ENCODE data around the gene EXOC3.

The EXOC3 gene

GRCh38 chr5:427415-428087 is 15.4 kb upstream of the EXOC3 start:
- DNase-seq, result no peak

GRCh38 chr5:428219-428618 is 14.8 kb upstream of the EXOC3 start:
- no peak for DNase-seq

GRCh38 chr5:428754-429452 is 14.1 kb upstream of the EXOC3 start:
- no peak for DNase-seq

- DNase-seq, result no peak
Measured at GRCh38 chr5:429453-430188, 13.4 kb upstream of the EXOC3 start.

- DNase-seq, result no peak
Measured at GRCh38 chr5:430214-430925, 12.6 kb upstream of the EXOC3 start.

DNA sequence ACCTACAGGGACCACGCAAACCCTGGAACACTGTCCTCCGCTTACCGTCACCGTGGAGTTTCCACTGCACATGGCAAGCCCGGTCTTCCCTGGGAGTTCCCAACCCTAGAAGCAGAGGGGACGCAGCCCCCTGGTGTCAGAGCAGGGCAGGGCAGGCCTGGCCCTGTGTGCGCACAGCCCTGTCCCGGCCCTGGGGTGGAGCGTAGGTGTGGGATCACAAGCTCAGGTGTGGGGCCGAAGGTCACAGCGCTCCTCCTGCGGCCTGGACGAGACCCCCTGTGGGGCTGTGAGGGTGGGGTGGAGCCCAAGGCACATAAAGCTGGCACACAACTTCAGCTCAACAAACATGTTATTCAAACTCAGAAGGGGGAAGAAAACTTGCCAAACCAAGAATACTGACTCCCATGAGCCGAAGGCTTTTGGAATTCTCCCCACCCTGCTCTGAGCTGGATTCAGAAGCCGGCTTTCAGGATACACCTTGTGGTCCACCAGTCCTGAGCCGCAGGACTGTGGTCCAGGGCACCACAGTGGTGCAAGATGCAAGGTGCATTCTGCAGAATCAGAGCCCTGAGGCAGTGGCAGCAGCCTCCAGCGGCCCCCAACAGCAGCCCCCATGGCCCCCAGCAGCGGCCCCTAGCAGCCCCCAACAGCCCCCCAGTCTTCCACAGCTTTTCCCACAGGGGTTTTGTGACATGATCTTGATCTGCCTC is 11.8 kb upstream of the EXOC3 start:
- no peak for DNase-seq

GRCh38 chr5:431711-432050 is 11.3 kb upstream of the EXOC3 start:
- no peak for DNase-seq

GRCh38 chr5:432201-432927 is 10.6 kb upstream of the EXOC3 start:
- DNase-seq, result no peak

DNA sequence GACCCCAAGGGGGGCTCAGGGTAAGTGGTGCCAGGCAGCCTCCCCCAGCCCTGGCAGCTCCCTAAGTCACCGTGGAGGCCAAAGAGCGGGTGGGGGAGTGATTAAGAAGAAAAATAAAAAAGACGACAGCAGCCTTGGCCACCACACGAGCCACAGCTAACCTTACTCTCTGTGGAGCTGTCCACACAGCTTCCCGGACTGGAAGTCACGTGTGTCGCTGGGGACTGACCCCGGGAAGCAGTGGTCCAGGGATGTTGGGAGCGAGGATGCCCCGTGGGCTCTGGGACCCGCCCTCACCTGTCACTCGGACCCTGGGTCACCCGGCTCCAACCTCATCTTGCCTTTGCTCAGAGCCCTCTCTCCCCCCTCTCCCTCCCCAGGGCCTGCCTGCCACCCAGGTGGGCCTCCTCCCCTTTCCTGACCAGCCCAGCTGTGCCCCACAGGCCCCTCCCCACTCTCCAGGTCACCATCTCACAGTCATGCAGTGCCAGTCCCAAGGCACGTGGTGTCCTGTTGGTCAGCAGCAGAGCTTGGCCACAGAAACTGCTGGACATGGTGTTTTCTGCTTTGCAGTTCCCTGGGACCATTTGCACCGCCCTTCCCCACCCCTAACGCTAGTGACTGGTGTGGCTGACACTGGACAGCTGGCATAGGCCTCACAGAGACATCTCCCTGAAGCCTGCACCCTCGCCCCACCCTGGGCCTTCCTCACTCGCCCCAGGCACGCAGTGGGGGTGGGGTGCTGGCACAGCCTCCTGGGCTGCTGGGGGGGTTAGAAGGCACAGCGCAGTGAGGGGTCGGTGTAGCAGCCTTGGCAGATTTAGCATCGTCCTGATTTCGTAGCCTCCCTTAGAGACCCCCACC is 9.8 kb upstream of the EXOC3 start:
- DNase-seq, result no peak

GRCh38 chr5:433836-434235 is 9.1 kb upstream of the EXOC3 start:
- no peak for DNase-seq

DNA sequence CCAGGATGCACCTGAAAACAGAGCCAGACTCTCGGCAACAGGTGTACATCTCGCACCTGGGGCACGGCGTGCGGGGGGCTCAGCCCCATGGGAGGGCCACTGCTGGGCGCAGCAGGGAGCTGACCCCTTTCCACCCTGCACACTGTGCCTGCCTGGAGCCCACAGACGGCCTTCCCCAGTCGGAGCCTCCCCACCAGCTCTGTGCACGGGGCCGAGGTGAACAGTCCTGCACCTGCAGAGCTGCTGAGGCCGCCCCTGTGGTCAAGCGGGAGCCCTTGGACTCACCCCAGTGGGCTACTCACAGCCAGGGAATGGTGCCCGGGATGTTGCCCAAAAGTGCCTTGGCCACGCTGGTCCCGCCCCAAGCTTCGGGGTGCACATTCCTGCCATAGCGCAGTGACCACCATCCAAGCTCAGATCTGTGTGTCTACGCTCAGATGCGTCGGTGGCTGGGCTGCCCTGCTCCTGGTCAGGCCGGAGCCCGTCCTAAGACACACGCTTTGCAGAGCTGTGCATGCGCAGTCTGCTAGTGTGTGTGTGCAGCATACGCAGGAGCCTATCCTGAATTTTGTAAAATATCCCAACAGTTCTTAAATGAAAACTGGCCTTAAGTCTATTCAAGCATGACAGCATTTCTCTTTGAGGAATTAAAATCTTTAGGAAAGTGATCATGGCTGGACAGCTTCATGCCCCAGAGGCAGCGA is 8.4 kb upstream of the EXOC3 start:
- no peak for DNase-seq

DNA sequence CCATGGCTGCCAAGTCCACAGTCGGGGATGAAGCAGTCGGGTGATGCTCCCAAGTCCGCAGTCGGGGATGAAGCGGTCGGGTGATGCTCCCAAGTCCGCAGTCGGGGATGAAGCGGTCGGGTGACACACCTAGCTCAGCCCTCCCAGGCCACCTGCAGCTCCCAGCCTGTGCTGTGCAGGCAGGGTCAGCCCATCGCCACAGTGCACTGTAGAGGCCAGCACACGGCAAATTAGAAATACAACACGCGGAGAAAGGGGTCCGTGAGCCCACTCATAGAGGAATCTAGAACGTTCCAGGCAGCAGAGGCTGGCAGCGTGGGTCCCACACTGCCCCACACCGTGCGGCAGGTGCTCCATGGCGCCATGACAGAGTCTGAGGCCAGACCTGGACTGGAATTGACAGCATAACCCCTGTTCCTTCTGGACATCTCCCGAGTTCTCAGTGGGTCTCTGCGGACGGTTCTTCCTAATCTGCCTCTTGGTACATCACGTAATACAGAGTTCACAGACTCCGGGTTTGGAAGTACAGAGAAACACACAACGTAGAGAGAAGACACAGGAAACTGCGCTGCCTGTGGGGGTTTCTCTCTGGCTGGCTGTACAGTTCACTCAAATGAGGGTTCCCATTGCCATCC is 7.7 kb upstream of the EXOC3 start:
- no peak for DNase-seq

- no peak for DNase-seq
Measured at GRCh38 chr5:435961-436640, 6.9 kb upstream of the EXOC3 start.

DNA sequence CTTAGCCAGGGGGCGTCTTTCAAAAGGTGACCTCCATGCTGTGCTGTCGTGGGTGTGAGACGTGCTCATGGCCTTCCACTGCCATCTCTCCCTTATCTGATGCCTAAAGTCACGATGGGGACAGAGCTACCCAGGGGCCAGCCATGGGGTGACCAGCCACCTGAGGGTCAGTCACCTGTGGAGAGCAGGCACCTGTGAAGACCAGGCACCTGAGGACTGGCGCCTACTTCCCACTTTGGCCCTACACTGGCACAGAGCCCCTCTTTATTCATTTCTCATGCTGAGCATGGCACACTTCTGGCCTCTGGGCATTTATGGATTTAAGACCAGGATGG is 6.4 kb upstream of the EXOC3 start:
- DNase-seq, result no peak

GRCh38 chr5:437281-437771 is 5.7 kb upstream of the EXOC3 start:
- no peak for DNase-seq

- DNase-seq, result no peak
Measured at GRCh38 chr5:438481-438981, 4.4 kb upstream of the EXOC3 start.

- DNase-seq, result no peak
Measured at GRCh38 chr5:439181-439580, 3.8 kb upstream of the EXOC3 start.

GRCh38 chr5:439636-440035 is 3.3 kb upstream of the EXOC3 start:
- no peak for DNase-seq
